Bone marrow (tissue), 2 donors: ENCODE data around the gene TCAF2.
"Not testable (repeated sequence)": the region's sequence is repeated elsewhere in the genome, so short reads cannot be mapped to it uniquely, and the experiment has no call there.

ENCODE experiments used
- DNase-seq, 2 donors: peaks; one replicate each; lab custom pipeline; 2025; lab: John Stamatoyannopoulos, UW

Gene TCAF2

DNA sequence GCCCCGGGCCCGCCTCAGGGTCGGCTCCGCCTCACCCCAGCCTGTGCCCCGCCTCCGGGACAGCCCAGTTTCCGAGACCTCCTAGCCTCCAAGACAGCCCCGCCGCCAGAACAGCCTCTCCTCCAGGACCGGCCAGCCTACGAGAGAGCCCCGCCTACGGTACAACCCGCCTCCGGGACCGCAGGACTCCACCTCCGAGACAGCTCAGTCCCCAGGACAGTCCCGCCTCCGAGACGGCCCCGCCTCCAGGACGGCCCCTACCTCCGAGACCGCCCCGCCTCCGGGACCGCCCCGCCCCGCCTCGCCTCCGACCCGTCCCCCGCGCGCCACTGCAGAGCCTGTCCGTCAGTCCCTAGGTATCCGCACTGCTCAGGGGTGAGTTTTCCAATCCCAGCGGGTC lies at the start of gene TCAF2:
TSS of gene TCAF2 (plus strand) at position 329 of the 400 bp plus-strand sequence.
- not testable (repeated sequence) for DNase-seq

DNA sequence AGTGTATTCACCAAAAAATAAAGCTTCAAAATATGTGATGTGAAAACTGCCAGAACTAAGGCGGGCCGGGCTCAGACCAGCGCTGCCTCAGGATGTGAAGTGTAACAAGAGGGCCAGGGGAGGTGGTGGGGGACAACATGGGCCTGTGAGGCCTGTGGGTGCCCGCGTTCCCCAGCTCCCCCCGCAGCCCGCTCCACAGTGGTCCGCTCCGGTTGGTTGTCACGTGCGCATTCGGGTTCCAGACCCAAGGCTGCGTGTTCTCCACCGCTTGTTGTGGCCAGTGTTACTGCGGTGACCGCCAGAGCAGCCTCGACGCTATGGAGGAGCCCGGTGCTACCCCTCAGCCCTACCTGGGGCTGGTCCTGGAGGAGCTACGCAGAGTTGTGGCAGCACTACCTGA lies 49.3 kb upstream of the TCAF2 start, which contains the start of gene CTAGE15:
TSS of gene CTAGE15 (plus strand) at position 301 of the 400 bp plus-strand sequence. CDS start at position 318, 17 bp downstream.
- not testable (repeated sequence) for DNase-seq

DNA sequence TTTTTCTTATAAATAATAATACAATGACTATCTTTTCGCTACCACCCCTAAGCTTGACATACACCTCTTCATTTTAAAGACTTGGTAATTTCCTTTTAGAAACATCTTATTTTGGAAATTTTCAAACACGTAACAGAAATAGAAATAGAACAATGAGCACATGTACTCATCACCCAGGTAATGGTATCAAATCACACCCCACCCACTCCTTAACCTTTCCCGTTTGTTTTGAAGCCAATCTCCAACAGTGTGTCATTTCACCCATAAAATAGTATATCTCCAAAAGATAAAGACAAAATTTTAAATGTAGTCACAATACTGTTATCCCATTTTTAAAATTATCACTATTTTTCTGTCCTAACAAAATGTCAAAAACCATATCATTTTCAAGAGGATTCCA lies 32.6 kb upstream of the TCAF2 start:
- not testable (repeated sequence) for DNase-seq

DNA sequence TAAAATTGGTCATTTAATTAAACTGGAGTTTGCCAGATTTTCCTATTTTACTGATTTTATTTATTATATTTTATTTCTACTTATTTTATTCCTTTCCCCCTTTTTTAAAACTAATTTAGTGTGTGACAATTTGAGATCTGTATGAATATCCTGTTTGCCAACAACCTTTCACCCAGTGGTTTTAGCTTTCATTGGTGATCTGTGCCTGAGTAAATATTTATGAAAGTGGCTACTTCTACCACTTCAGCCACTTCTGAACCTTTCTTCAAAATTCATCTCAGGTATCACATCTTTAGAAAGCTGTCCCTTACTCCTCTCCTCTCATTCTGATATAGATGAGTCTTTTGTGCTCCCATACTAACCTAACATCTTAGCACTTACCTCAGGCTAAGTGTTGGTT lies 30.9 kb upstream of the TCAF2 start:
- DNase-seq, result not testable (repeated sequence)

DNA sequence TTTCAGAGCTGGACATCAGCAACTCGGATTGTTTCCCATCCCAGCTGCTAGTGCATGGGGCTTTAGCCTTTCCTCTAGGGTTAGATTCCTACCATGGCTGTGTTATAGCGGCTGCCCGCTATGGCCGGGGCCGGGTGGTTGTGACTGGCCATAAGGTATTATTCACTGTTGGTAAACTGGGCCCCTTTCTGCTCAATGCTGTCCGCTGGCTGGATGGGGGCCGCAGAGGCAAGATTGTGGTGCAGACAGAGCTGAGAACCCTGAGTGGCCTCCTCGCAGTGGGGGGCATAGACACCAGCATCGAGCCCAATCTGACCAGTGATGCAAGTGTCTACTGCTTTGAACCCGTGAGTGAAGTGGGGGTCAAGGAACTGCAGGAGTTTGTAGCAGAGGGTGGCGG lies 22.7 kb upstream of the TCAF2 start:
- DNase-seq, result not testable (repeated sequence)

- not testable (repeated sequence) for DNase-seq
Measured at GRCh38 chr7:143603549-143603948, 17.2 kb upstream of the TCAF2 start.

- DNase-seq, result not testable (repeated sequence)
Measured at GRCh38 chr7:143606088-143606487, 14.7 kb upstream of the TCAF2 start.

GRCh38 chr7:143615545-143615944 lies 5.2 kb upstream of the TCAF2 start:
- not testable (repeated sequence) for DNase-seq

GRCh38 chr7:143617204-143617603 lies 3.6 kb upstream of the TCAF2 start:
- DNase-seq, result not testable (repeated sequence)

DNA sequence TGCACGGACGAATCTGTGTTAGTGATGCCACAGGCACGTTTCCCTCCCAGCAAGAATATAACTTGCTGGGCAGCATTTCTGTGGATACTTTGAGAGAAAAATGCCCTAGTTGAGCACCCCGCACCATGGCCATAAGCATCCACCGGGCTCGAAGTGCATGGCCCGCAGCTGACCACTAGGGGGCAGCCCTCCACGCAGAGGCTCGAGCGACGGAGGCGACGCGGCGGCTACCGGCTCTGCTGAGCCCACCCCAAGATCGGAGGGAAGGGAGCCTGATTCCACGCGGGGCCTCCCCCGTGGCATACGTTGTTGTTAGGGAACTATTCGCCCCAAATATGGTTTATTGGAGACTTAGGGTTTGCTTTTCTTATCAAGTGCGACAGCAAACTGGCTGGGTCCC lies 716 bp upstream of the TCAF2 start:
- DNase-seq, result not testable (repeated sequence)

- DNase-seq, result not testable (repeated sequence)
Measured at GRCh38 chr7:143621175-143621574, 401 bp downstream of the TCAF2 start.

DNA sequence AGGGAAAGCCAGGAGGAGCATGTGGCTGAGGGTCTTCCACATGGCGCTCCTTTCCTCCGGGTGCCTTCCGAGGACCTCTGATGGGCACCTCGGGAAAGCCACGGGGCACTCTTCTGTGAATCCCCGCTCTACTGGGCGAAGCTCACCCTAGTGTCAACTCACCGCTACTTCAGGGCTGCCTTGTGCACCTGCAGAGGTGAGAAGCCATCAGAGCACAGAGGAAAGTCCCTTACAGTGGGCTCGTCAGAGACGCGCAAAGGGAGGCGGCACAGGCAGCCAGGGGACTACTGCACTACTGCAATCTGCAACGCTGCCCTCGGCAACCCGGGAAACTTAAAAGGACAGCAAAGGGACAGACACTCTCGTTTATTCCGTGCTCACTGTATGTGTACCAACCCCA lies 1.4 kb downstream of the TCAF2 start:
- DNase-seq, result not testable (repeated sequence)

GRCh38 chr7:143630653-143631052 lies 9.9 kb downstream of the TCAF2 start:
- not testable (repeated sequence) for DNase-seq

DNA sequence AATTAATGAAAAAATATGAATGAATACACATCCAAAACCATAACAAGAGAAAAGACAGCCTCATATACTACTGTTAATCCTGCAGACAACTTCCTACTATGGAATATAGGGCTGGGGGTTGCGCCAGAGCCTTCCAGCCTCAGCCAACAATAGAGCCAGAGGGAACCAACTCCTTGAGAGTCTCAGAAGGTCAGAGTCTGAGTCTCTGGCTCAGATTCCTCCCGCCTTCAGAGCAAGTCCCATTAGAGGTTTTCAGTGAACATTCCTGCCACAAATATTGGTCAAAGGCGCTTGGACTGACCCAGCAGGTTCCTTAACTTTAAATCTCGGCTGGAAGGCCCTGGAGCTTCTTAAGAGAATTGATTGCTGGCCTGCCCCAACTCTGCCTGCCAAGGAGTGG lies 11.7 kb downstream of the TCAF2 start:
- not testable (repeated sequence) for DNase-seq

- not testable (repeated sequence) for DNase-seq
Measured at GRCh38 chr7:143633013-143633618, 12.3 kb downstream of the TCAF2 start.

DNA sequence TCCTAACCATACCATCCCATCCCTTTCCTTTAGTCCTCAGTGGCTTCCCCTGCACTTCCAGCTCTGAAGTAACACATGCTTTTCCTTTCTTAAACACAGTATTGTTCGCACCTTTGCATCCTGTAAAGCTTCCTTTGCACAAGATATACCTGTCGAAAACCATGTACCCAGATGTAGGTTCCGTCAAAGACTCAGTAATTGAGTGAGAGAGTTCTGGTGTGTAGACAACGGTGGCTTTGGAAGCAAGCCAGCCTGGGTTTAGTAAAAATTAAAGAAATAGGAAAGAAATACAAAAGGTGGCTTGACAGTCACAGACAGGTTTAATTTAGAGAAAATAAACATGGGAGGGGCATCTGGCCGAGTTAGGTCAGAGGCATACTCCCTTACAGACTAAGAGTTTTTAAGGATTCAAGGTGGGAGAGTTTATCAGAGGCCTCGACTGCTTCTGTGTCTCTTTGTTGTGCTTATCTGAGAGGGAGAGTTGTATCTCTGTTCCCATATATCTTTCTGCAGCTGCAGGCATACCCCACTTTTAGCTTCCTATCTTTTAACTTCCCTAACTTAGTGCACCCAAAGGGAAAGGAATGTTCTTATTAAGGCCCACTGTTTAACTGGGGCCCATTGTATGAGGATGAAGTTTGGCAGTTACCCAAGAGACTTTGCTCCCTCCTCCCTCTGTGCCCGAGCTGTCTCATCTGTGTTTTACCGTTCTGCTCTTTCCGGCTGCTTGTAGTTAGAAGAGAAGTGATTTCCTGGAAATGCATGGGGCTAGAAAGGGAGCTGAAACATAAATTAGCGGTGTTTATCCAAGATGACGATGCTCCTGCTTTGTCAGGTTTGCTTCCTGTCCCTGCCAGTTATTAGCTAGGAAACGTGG lies 14.8 kb downstream of the TCAF2 start:
- DNase-seq, result not testable (repeated sequence)

DNA sequence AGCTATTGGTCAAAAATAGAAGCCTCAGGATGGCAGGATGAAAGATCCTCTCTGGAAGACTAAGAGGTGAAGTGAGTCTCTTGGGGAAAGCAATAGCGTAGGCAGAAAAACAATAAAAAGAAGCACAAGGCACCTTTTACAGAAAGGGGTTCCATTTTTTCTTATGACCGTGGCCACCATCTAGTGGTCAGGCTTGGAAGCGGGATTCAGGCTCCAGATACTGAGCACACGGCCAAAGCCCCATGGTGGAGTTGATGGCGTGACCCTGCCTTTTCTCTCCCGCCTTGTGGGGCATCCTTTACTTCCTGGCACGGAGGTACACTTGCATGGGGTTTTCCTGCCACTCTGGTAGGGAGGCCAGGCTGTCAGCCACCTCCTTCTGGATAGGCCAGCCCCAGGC lies 18.6 kb downstream of the TCAF2 start:
- not testable (repeated sequence) for DNase-seq

- DNase-seq, result not testable (repeated sequence)
Measured at GRCh38 chr7:143640528-143641189, 19.9 kb downstream of the TCAF2 start.

DNA sequence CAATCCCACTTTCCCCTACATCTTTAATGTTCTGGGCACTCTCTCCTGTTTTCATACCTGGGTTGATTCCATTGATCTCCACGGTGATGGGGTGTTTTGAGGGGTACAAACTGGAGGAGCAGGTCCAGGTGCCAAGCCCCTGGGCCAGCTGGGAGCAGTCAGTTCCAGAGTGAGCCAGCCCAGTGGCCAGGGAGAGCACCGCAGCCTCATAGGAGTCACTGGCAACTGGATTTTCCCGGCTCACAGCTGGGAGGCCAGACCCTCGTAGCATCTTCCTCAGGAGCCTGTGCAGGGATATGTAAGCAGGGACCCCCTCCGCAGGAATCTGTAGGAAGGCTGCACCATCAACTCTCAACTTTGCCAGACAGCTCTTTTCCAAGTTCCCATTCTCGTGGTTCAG lies 25.8 kb downstream of the TCAF2 start:
- DNase-seq, result not testable (repeated sequence)

- not testable (repeated sequence) for DNase-seq
Measured at GRCh38 chr7:143649902-143650301, 29.1 kb downstream of the TCAF2 start.

DNA sequence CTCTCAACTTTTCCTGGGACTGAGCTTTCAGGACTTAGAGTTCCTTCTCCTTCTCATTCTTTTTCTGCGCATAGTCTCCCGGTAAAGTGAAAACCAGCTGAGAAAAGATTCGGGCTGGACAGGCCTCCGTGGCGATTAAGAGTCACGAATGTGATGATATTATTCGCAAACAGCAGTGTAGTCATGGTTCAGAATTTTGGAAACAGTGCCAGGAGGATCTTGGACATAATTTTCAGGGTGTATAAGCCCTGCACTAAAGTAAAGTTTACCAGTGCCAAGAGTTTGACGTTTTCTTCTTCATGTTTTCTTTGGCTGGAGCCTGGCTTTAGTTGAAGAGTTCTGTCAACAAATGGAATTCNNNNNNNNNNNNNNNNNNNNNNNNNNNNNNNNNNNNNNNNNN lies 29.7 kb downstream of the TCAF2 start:
- not testable (repeated sequence) for DNase-seq
